ENCODE results near the gene WWC2. TPM values are rescaled to one million over a fixed set of nuclear protein-coding genes. Genes with fewer than 3 reads are reported as not detected.
"Not testable (repeated sequence)": the region's sequence is repeated elsewhere in the genome, so short reads cannot be mapped to it uniquely, and the experiment has no call there.

WWC2 gene
- total RNA-seq, 1 donor from 2014 or later, result 25.7 TPM

DNA sequence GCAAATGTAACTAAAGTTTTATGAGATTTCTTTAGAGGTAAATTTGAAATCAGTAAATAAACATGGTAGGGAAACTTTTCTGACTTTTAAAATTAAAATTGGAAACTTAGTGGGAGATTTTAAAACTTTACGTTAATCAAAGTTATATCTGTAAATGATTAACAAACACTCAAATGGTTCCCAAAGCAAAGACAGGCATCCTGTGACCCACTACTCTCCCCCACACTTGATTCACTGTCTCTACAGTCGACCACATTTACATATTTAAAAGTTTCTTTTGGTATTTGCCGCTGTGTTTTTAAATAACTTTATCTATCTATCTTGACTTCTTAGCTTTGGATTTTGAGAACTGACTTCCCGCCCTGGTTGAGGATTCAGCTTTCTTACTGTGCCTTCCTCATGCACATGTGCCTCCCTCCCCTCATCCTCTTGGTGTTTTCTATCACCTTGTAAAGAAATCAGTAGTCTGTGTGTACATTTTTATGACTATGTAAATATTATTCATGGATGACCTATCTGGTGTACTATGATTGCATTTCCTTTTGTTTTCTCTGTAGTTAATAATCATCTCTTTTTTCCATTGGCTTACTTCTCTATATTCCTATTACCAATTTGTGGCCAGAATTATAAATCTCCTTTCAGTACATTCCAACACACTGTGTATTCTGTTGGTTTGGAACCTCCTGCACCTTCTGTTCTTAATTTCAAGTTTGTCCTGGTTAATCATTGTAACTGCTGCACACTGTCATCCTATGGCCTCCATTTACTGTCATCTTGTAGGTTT lies 72.6 kb downstream of the WWC2 start:
- no peak for DNase-seq (ENCODE audit: low read depth, low spot score)

- DNase-seq (ENCODE audit: low read depth, low spot score), result no peak
Measured at GRCh38 chr4:183172881-183173280, 73.8 kb downstream of the WWC2 start.

DNA sequence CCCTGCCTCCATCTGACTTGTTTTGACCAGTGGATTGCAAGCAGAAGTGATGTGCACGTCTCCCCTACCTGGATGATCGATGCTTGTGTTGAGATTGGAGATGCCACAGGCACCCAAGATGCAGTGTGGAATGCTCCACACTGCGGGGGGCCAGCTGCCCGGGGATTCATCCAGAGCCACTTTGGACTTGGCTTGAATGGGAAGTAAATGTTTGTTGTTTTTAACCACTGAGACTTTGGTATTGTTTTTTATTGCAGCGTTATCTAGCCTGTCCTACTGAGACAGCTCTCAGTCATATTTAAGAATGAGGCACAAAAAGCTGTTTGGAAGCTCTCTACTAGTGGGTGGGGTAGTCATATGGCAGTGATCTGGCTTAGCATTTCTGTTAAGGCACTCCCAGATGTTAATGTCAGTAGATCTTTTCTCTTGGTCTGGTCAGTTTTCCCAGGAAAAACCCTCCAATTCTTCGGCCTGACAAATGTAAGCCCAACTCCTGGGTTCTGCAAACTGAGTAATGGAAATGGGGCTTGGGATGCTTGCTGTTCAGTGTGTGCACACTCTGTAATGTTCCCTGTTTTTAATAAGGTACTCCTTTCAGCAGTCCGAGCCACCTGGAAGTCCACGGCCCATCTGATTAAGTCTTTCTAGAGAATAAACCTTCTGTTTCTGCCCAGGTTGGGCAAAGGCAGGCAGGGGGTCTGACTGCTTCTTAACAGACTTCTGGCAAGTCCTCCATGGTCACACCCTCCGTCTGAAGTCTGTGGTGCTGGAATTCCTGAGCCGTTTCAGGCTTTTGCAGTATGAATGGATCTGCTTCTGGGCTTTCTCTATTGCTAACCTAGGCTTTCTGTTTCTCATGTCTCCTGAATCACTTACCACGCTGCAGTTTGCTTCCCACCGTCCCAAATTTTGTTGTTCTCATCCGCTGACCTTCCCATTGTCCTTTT lies 74.8 kb downstream of the WWC2 start:
- DNase-seq (ENCODE audit: low read depth, low spot score), result no peak

GRCh38 chr4:183175631-183176232 lies 76.7 kb downstream of the WWC2 start:
- peak; percentile 24 for DNase-seq (ENCODE audit: low read depth, low spot score)

DNA sequence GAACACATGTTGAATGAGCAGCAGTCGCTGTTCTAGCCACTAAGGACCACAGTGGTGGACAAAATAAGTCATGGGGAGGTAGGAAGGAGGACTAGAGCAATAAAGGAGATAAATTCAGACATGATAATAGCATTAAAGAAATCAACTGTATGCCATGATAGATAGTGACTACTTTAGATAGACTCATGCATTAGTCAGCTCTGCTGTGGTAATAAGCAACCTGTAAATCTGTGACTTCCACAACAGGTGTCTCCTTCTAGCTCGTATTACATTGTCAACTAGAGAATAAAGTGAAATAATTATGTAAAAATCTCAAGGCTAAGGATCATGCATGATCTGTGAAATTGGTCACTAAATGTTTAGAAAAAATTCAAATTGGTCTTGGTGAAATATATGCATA lies 77.9 kb downstream of the WWC2 start:
- no peak for DNase-seq (ENCODE audit: low read depth, low spot score)

DNA sequence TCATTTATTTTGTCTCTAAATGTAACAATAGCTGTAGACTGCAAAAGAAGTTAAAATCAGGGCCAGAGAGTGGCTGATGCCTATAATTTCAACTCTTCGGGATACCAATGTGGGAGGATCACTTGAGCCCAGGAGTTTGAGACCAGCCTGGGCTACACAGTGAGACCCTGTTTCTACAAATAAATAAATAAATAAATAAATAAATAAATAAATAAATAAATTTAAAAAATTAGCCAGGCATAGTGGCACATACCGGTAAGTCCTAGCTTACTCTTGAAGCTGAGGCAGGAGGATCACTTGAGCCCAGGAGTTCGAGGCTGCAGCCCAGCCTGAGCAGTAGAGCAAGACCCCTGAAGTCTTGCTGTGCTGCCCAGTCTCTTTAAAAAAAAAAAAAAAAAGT lies 79.1 kb downstream of the WWC2 start:
- DNase-seq (ENCODE audit: low read depth, low spot score), result no peak

- DNase-seq (ENCODE audit: low read depth, low spot score), result no peak
Measured at GRCh38 chr4:183180096-183180495, 81.0 kb downstream of the WWC2 start.

- no peak for DNase-seq (ENCODE audit: low read depth, low spot score)
Measured at GRCh38 chr4:183180621-183181020, 81.6 kb downstream of the WWC2 start.

- no peak for DNase-seq (ENCODE audit: low read depth, low spot score)
Measured at GRCh38 chr4:183181081-183181480, 82.0 kb downstream of the WWC2 start.

GRCh38 chr4:183182873-183183725 lies 84.0 kb downstream of the WWC2 start:
- DNase-seq (ENCODE audit: low read depth, low spot score), result peak; percentile 73

DNA sequence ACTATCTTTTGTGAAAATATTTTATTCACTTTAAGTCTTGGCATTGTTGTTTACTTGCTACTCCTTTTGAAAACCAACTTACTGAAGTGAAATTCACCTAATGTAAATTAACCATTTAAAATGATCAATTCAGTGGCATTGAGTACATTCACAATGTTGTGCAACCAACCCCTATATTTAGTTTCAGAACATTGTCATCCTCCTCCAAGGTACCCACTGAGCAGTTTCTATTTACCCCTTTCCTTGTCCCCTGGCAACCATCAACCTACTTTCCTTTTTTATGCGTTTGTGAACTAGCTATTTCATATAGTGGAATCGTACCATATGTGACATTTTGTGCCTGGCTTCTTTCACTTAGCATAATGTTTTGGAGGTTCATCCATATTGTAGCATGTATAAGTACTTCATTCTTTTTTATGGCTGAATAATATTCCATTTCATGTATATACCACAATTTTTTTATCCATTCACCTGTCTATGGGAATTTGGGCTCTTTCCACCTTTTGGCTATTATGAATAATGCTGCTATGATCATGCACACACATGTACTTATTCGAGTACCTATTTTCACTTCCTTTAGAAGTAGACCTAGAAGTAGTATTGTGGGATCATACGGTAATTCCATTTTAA lies 85.0 kb downstream of the WWC2 start:
- DNase-seq (ENCODE audit: low read depth, low spot score), result no peak

DNA sequence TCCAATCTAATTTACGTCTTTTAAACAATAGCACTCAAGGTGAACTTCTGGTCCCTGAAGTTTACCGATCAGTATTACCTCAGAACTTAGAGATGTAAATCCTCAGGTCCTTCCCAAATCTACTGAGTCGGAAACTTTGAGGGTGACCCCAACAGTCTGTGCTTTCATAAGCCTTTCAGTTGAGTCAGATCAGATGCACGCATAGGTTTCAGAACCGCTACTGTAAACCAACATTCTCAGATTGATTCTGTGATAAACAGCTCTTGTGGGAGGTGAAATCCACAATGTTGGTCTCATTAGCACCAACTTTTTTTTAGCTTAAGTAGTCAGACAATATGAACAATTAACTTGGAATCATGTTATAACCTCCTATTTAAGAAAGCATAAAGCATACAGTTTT lies 86.0 kb downstream of the WWC2 start:
- DNase-seq (ENCODE audit: low read depth, low spot score), result no peak

- no peak for DNase-seq (ENCODE audit: low read depth, low spot score)
Measured at GRCh38 chr4:183185559-183185958, 86.5 kb downstream of the WWC2 start.

DNA sequence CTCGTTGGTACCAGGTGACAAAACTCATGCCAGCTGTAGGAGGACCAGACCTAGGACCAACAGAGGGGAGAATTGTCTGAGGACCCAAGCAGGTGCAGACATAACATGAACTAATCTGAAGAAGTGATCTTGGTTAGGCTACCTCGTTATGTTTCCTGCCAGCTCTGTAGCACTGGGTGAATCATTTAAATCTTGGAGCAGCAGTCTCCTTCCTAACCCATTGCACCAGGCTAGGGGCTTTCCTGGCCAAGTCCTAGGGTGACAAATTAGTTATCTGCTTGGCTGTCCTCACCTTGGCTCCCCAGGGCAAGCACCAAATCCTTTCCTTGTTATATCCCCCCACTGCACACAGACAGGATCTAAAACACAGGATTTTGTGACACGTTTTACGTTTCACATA lies 87.8 kb downstream of the WWC2 start:
- DNase-seq (ENCODE audit: low read depth, low spot score), result no peak

GRCh38 chr4:183190900-183191527 lies 92.0 kb downstream of the WWC2 start:
- no peak for DNase-seq (ENCODE audit: low read depth, low spot score)

- DNase-seq (ENCODE audit: low read depth, low spot score), result no peak
Measured at GRCh38 chr4:183191630-183192029, 92.6 kb downstream of the WWC2 start.

DNA sequence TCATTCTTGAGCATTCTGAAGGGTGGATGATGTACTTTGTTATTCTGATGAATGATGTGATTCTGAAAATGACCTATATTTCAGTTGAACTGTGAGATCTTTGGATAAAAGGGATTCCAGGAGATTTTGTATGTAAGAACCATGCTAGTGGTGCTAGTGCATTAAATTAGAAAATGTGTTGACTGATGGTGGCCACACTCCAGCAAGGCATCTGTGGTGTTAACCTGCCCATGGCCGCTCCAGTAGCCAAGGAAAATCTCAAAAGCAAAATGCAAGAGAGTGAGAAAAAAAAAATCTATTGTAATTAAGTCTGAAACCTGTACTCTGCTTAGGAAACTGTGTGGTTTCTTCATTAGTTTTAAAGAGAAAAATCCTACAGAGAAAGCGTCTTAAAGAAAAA lies 93.5 kb downstream of the WWC2 start:
- no peak for DNase-seq (ENCODE audit: low read depth, low spot score)

DNA sequence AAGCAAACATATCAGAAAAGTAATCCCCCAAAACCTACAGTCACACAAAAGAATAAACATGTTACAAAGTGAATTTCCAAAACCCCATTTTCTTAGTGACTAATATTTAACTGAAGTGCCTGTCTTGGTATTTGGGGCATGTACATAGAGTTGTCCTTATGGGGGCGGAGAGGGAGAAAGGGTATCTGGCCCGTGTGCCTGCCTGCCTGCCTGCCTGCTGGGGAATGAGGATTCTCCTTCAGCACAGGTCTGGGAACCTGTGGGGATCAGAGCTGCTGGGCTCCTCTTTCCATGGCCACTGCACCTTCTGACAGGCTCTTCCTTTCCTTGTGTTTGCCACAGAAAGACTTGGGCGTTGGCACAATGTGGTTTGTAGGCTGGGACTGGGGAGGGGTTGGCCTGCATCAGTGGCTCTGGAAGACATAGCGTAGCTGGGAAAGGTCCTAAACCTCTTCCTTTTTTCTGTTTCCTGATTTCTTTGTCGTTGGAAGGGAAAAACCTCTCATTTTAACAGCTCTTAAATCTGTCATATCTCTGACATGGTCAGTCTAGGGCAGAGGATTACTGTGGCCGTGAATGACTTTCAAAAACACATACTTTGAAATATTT lies 94.8 kb downstream of the WWC2 start:
- not testable (repeated sequence) for DNase-seq (ENCODE audit: low read depth, low spot score)

DNA sequence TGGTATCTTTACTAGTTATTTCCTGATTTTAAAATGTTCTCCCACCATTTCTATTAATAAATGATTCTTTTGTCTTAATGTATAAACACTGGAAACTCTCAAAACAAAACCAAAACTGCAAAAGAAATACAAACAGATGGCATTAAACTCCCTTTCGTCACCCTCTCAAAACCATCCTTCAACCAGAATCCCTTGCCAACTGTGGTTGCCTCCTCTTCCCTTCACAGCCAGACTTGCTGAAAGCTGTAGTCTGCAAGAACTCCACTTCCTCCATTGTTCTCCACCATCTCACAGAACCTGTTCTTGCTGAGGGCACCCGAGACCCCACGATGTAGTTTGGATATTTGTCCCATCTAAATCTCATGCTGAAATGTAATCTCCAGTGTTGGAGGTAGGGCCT lies 96.5 kb downstream of the WWC2 start:
- no peak for DNase-seq (ENCODE audit: low read depth, low spot score)

DNA sequence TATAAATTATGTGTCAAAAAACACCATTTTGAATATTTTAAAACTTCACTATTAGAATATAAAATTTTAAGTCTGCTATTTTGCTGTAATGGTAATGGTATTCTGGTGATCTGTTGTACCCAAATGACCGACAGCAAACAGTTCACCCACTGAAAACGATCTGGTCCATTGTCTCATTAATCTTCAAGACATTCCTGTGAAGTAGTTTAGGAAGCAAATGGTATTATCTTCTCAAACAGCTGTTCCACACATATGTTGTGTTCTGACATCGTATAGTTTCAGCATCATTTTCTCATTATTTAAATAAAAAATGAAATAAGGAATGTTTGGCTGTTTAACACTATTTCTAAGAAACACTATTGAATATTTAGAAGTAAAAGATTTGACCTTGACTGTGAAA lies 98.1 kb downstream of the WWC2 start:
- DNase-seq (ENCODE audit: low read depth, low spot score), result no peak
